ENCODE results near the gene ANKRD50.

Gene ANKRD50

DNA sequence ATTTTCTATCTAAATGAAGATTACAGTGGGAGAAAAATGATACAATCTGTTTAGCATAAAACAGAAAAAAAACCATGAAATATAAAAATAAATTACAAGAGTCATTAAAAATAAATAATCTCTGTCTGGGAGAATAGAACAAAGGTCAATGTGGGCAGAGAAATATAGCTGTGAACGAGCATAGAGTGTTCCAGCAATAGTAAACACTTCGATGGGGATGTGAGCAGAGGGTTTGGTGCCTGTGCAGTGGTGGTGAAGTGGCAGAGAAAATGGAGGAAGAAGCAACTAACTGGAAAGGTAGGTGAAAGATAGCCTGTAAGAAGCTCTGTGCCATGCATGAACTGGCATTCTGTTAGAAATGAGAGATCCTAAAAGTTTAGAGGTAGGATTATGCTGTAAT is 64.9 kb downstream of the ANKRD50 start:
- Histone ChIP-seq H3K4me3 (ENCODE audit: low read length) (no peak overlapping the region), H3K79me2 (ENCODE audit: control insufficient read depth, low read length) (no peaks in the 10 kb centered on the region), H3K27ac (ENCODE audit: low read depth, low read length) (no peak overlapping the region), H3K4me2 (ENCODE audit: low read length) (no peak overlapping the region), H3K9me3 (ENCODE audit: control insufficient read depth, insufficient read depth, low read length) (no peaks in the 10 kb centered on the region), H3K27me3 (ENCODE audit: control insufficient read depth, low read length) (no peaks in the 10 kb centered on the region), H3K9me2 (replicated peaks; ENCODE audit: control insufficient read depth, low read length) (no peaks in the 10 kb centered on the region), H3F3A (ENCODE audit: control insufficient read depth, insufficient read depth) (no peaks in the 10 kb centered on the region), H3K36me3 (ENCODE audit: control insufficient read depth, low read length) (no peaks in the 10 kb centered on the region), H4K20me1 (ENCODE audit: control insufficient read depth, insufficient read depth, low read depth, low read length) (no peaks in the 10 kb centered on the region), H3K4me1 (ENCODE audit: control insufficient read depth, low read length) (no peaks in the 10 kb centered on the region)
- TF ChIP-seq EZH2phosphoT487 (IDR thresholded peaks at IDR 0.05; ENCODE audit: borderline replicate concordance, low read length) (no peak), CTCF (IDR thresholded peaks at IDR 0.05; ENCODE audit: low read depth, low read length, poor library complexity, severe bottlenecking) (no peak)

- Histone ChIP-seq H3K4me3 (ENCODE audit: low read length) (no peak overlapping the region), H3K27ac (ENCODE audit: low read depth, low read length) (no peak overlapping the region), H3F3A (ENCODE audit: control insufficient read depth, insufficient read depth) (no peaks in the 10 kb centered on the region), H3K9me3 (ENCODE audit: control insufficient read depth, insufficient read depth, low read length) (no peaks in the 10 kb centered on the region), H4K20me1 (ENCODE audit: control insufficient read depth, insufficient read depth, low read depth, low read length) (no peaks in the 10 kb centered on the region), H3K4me1 (ENCODE audit: control insufficient read depth, low read length) (no peaks in the 10 kb centered on the region), H3K9me2 (replicated peaks; ENCODE audit: control insufficient read depth, low read length) (no peaks in the 10 kb centered on the region), H3K79me2 (ENCODE audit: control insufficient read depth, low read length) (no peaks in the 10 kb centered on the region), H3K36me3 (ENCODE audit: control insufficient read depth, low read length) (no peaks in the 10 kb centered on the region), H3K4me2 (ENCODE audit: low read length) (no peak overlapping the region), H3K27me3 (ENCODE audit: control insufficient read depth, low read length) (no peaks in the 10 kb centered on the region)
- no peak for TF ChIP-seq CTCF (IDR thresholded peaks at IDR 0.05; ENCODE audit: low read depth, low read length, poor library complexity, severe bottlenecking)
- TF ChIP-seq EZH2phosphoT487 (IDR thresholded peaks at IDR 0.05; ENCODE audit: borderline replicate concordance, low read length), result no peak
These were observed 67.9 kb downstream of the ANKRD50 start for GRCh38 chr4:124644621-124645020.

DNA sequence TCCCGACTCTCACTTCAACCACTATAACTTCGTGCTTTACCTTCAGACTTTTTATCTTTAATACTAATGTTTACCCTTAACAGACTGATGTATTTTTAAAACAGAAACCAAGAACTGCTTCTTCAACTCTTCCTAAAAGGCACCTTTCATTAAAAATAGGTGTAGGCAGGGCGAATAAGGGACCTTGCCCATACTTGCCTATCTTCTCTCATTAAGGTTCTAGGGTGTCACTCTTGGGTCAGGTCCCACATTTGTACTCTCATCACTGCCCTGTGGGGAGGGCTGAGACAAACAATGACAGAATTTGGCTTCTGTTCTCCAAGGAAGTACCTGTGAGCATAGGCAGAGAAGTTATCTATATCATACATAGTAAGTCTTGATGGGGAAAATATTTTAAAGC is 69.7 kb downstream of the ANKRD50 start:
- H3K27ac ChIP-seq (ENCODE audit: low read depth, low read length), result no peak overlapping the region
- no peaks in the 10 kb centered on the region for H3K36me3 ChIP-seq (ENCODE audit: control insufficient read depth, low read length)
- H3K79me2 ChIP-seq (ENCODE audit: control insufficient read depth, low read length), result no peaks in the 10 kb centered on the region
- no peaks in the 10 kb centered on the region for H4K20me1 ChIP-seq (ENCODE audit: control insufficient read depth, insufficient read depth, low read depth, low read length)
- no peak overlapping the region for H3K4me3 ChIP-seq (ENCODE audit: low read length)
- H3K4me2 ChIP-seq (ENCODE audit: low read length), result no peak overlapping the region
- no peak for TF ChIP-seq EZH2phosphoT487 (IDR thresholded peaks at IDR 0.05; ENCODE audit: borderline replicate concordance, low read length)
- TF ChIP-seq CTCF (IDR thresholded peaks at IDR 0.05; ENCODE audit: low read depth, low read length, poor library complexity, severe bottlenecking), result no peak
- no peaks in the 10 kb centered on the region for H3F3A ChIP-seq (ENCODE audit: control insufficient read depth, insufficient read depth)
- no peaks in the 10 kb centered on the region for H3K4me1 ChIP-seq (ENCODE audit: control insufficient read depth, low read length)
- no peaks in the 10 kb centered on the region for H3K9me2 ChIP-seq (replicated peaks; ENCODE audit: control insufficient read depth, low read length)
- no peaks in the 10 kb centered on the region for H3K27me3 ChIP-seq (ENCODE audit: control insufficient read depth, low read length)
- H3K9me3 ChIP-seq (ENCODE audit: control insufficient read depth, insufficient read depth, low read length), result no peaks in the 10 kb centered on the region
